Panc1 (cell line): ENCODE measurements around the gene B4GAT1.

Experiments used
- CTCF ChIP-seq: fragments of 450-650 bp; IDR thresholded peaks from 2 replicates; pipeline ENCODE4 v1.5.1; 2017; ENCODE audit warnings: mild to moderate bottlenecking
- POLR2AphosphoS5 ChIP-seq: IDR thresholded peaks from 2 replicates; pipeline ENCODE4 v1.6.1; 2012; ENCODE audit warnings: mild to moderate bottlenecking, low read depth, low read length, moderate library complexity
- REST ChIP-seq, 2 experiments: IDR thresholded peaks; 2 replicates each; pipeline ENCODE4 v1.6.1; 2011 to 2012; ENCODE audit warnings: low read depth in 2 of 2, control low read depth in 1 of 2, low read length in 1 of 2, mild to moderate bottlenecking in 1 of 2, moderate library complexity in 1 of 2; ENCODE audit not compliant: insufficient read depth in 1 of 2
- TCF7L2 ChIP-seq: IDR thresholded peaks from 2 replicates; pipeline ENCODE4 v1.6.1; 2011; ENCODE audit warnings: mild to moderate bottlenecking, low read depth, low read length, inconsistent platforms

- no peak for TF ChIP-seq REST (IDR thresholded peaks at IDR 0.05; ENCODE audit: insufficient read depth in 1 of 2, low read depth in 2 of 2, low read length in 1 of 2)
- TF ChIP-seq CTCF: no peak
- 0 out of 2 replicates have a peak, but pooled peaks have one; percentile 10 for TF ChIP-seq POLR2AphosphoS5
- TF ChIP-seq TCF7L2: no peak
Observed at GRCh38 chr11:66363187-66363601, 15.8 kb upstream of the B4GAT1 start.
